ENCODE data around the gene GALNT10. TPM values are rescaled to one million over a fixed set of nuclear protein-coding genes. Genes with fewer than 3 reads are reported as not detected.

The GALNT10 gene
- total RNA-seq, 1 donor from 2014 or later = 27.6 TPM

DNA sequence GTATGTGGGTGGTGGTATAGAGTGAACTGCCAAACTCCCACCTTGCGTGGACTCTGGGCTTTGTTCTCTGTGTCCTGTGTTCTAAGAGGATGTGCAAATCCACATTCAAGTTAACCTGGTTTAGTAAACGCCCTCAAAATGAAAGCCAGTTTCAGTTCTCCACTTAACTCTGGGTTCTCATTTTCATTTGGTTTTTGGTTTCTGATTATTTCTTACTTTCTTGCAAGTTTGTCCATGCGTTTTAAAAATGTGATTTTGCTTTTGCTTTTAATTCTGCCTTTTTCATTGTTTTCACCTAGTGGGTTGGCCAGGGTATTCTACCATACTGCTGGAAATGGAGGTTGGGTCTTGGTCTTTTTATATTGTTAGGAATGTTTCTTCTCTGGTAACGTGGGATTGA lies 38.2 kb downstream of the GALNT10 start:
- no peak for DNase-seq (ENCODE audit: low read depth)
- no peak for TF ChIP-seq CTCF (IDR thresholded peaks at IDR 0.05; ENCODE audit: insufficient read depth, low read length, poor library complexity, severe bottlenecking)

DNA sequence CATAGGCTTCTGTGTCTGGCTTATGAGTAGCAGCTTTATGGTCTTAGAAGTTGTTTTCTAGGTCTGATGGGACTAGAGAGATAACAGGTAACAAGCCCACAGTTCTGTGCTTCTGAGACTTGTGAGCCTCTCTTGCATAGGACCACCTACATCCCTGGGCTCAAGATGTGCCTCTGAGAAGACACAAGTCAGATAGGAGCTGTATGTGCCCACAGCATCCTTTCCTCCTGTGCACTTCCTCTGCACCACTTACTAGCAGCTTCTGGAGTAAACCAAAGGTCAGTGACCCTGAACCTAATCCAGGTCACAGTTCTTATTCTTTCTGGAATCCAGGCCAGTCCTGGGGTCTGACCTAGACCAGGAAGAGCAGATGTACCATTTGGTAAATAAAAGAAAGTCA lies 40.0 kb downstream of the GALNT10 start:
- TF ChIP-seq CTCF (IDR thresholded peaks at IDR 0.05; ENCODE audit: insufficient read depth, low read length, poor library complexity, severe bottlenecking) = no peak
- Histone ChIP-seq H3K36me3 (ENCODE audit: control insufficient read depth, insufficient read depth, low read length) (no peaks in the 10 kb centered on the region), H3K27me3 (ENCODE audit: control insufficient read depth, insufficient read depth, low read length) (no peaks in the 10 kb centered on the region), H3K4me3 (ENCODE audit: low read depth, low read length) (no peak overlapping the region)
- DNase-seq (ENCODE audit: low read depth) = no peak

More for the DNA sequence above, 38.2 kb downstream of the GALNT10 start:
- no peak overlapping the region for H3K4me3 ChIP-seq (ENCODE audit: low read depth, low read length)
- H3K27me3 ChIP-seq (ENCODE audit: control insufficient read depth, insufficient read depth, low read length) = no peaks in the 10 kb centered on the region
- no peaks in the 10 kb centered on the region for H3K36me3 ChIP-seq (ENCODE audit: control insufficient read depth, insufficient read depth, low read length)

GRCh38 chr5:154234551-154234950 lies 44.0 kb downstream of the GALNT10 start:
- no peaks in the 10 kb centered on the region for H3K36me3 ChIP-seq (ENCODE audit: control insufficient read depth, insufficient read depth, low read length)
- no peak overlapping the region for H3K4me3 ChIP-seq (ENCODE audit: low read depth, low read length)
- DNase-seq (ENCODE audit: low read depth) = no peak
- TF ChIP-seq CTCF (IDR thresholded peaks at IDR 0.05; ENCODE audit: insufficient read depth, low read length, poor library complexity, severe bottlenecking) = no peak
- H3K27me3 ChIP-seq (ENCODE audit: control insufficient read depth, insufficient read depth, low read length) = no peaks in the 10 kb centered on the region

DNA sequence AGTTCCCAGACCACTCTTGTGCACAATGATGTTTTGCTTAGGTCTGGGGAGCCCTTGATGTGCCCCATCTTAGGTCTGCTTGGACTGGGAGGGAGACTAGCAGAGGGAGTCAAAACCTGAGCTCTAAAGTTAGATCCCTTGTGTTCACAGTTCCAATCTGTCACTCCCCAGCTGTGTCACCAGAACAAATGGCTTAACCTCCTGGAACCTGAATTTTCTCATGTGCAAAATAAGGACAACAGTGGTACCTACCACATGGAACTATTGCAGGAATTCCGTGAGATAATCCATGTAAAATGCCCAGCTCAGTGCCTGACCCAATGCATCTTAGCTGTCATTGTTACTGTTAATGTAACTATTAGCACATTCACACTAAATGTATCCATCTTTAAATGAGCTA lies 45.5 kb downstream of the GALNT10 start:
- DNase-seq (ENCODE audit: low read depth) = no peak
- no peak for TF ChIP-seq CTCF (IDR thresholded peaks at IDR 0.05; ENCODE audit: insufficient read depth, low read length, poor library complexity, severe bottlenecking)
- H3K4me3 ChIP-seq (ENCODE audit: low read depth, low read length) = no peak overlapping the region
- H3K27me3 ChIP-seq (ENCODE audit: control insufficient read depth, insufficient read depth, low read length) = no peaks in the 10 kb centered on the region
- no peaks in the 10 kb centered on the region for H3K36me3 ChIP-seq (ENCODE audit: control insufficient read depth, insufficient read depth, low read length)

GRCh38 chr5:154236536-154237375 lies 46.2 kb downstream of the GALNT10 start:
- DNase-seq (ENCODE audit: low read depth) = no peak
- no peak for TF ChIP-seq CTCF (IDR thresholded peaks at IDR 0.05; ENCODE audit: insufficient read depth, low read length, poor library complexity, severe bottlenecking)
- no peak overlapping the region for H3K4me3 ChIP-seq (ENCODE audit: low read depth, low read length)
- no peaks in the 10 kb centered on the region for H3K27me3 ChIP-seq (ENCODE audit: control insufficient read depth, insufficient read depth, low read length)
- H3K36me3 ChIP-seq (ENCODE audit: control insufficient read depth, insufficient read depth, low read length) = no peaks in the 10 kb centered on the region

- no peak overlapping the region for H3K4me3 ChIP-seq (ENCODE audit: low read depth, low read length)
- H3K36me3 ChIP-seq (ENCODE audit: control insufficient read depth, insufficient read depth, low read length) = no peaks in the 10 kb centered on the region
- no peaks in the 10 kb centered on the region for H3K27me3 ChIP-seq (ENCODE audit: control insufficient read depth, insufficient read depth, low read length)
- DNase-seq (ENCODE audit: low read depth) = no peak
- no peak for TF ChIP-seq CTCF (IDR thresholded peaks at IDR 0.05; ENCODE audit: insufficient read depth, low read length, poor library complexity, severe bottlenecking)
Observed at GRCh38 chr5:154237376-154237743, 46.8 kb downstream of the GALNT10 start.
